ENCODE data around the gene TMUB1.
"Not testable (repeated sequence)": the region's sequence is repeated elsewhere in the genome, so short reads cannot be mapped to it uniquely, and the experiment has no call there.

The TMUB1 gene

GRCh38 chr7:151051108-151051507 is 32.2 kb downstream of the TMUB1 start:
- DNase-seq, result peak; percentile 71 to 88 (median 78)

GRCh38 chr7:151048911-151049463 is 34.3 kb downstream of the TMUB1 start:
- no peak for DNase-seq

GRCh38 chr7:151047976-151048815 is 35.1 kb downstream of the TMUB1 start, which contains the start of gene ASIC3:
Gene ASIC3 (plus strand): TSS chr7:151048531. CDS start chr7:151048886, 355 bp downstream.
- DNase-seq, result no peak

- peak; percentile 29 to 59 (median 42) for DNase-seq
Observed at GRCh38 chr7:151046603-151047573, 36.4 kb downstream of the TMUB1 start.

GRCh38 chr7:151045967-151046366 is 37.3 kb downstream of the TMUB1 start:
- no peak for DNase-seq

- DNase-seq, result no peak
Observed at GRCh38 chr7:151045262-151045661, 38.0 kb downstream of the TMUB1 start.

- no peak for DNase-seq
Observed at GRCh38 chr7:151043959-151044358, 39.3 kb downstream of the TMUB1 start.

GRCh38 chr7:151043449-151043848 is 39.8 kb downstream of the TMUB1 start:
- not testable (repeated sequence) for DNase-seq

GRCh38 chr7:151040616-151041375 is 42.5 kb downstream of the TMUB1 start:
- DNase-seq, result no peak

GRCh38 chr7:151039850-151040548 is 43.3 kb downstream of the TMUB1 start:
- DNase-seq, result peak; percentile 63 to 85 (median 76)

GRCh38 chr7:151038951-151039849 is 44.1 kb downstream of the TMUB1 start:
- DNase-seq, result peak; percentile 91 to 97 (median 96)

GRCh38 chr7:151035902-151036301 is 47.4 kb downstream of the TMUB1 start:
- no peak for DNase-seq

GRCh38 chr7:151035026-151035717 is 48.1 kb downstream of the TMUB1 start:
- peak; percentile 75 to 88 (median 86) for DNase-seq

GRCh38 chr7:151034312-151035025 is 48.8 kb downstream of the TMUB1 start:
- no peak for DNase-seq

- DNase-seq, result no peak
Observed at GRCh38 chr7:151033864-151034249, 49.4 kb downstream of the TMUB1 start.

- peak; percentile 59 to 80 (median 74) for DNase-seq
Observed at GRCh38 chr7:151032936-151033863, 50.1 kb downstream of the TMUB1 start.
